ENCODE measurements around the gene OOSP3.
"Not testable (repeated sequence)": the region's sequence is repeated elsewhere in the genome, so short reads cannot be mapped to it uniquely, and the experiment has no call there.

The OOSP3 gene, protein sequence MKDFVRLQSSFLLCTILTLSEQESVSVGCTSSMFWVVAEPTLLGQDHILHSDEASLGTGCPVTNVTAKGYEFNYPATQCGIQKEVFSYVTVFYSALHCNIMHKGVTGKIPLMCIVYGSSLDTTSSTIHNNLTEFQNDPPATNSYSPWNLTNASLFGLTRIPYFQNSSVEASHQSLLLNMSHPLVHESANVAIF

DNA sequence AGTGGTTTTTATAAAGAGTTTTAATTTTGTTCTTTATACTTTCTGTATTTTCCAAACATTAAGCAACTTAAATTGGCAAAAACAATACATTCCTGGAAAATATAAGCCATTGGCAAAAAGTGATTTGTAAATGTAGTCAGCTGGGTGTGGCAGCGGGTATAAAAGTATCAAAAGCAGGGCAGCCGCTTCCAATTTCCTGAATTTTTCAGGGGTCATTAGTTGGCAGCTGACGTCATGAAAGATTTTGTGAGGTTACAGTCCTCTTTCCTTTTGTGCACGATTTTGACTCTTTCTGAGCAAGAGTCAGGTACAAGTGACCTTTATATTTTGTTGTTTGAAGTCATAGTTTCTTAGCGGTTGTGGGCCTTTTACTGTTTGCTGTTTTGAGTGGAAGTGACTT, at the start of gene OOSP3:
OOSP3 (plus strand) TSS at position 208 of the 400 bp plus-strand sequence; CDS start at position 235, 27 bp downstream.
- no peak for DNase-seq

DNA sequence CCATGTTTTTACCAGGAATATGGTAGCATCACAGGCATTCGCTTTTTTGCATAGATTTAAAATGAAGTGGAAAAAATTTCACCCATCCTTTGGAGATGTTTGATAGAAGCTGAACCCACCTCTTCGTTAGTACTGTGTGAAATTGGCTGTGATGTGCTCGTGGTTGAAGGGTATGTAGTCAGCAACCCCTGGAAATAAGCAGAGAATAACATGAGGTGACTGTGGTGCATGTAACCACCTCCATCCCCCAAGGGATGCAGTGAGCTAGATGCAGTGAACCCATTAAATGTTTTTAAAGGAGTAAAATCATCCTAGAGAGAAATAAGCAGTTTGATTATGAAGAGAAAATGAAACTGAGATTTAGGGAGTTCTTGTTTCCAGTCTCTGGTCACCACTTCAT, 49.2 kb upstream of the OOSP3 start:
- no peak for DNase-seq

DNA sequence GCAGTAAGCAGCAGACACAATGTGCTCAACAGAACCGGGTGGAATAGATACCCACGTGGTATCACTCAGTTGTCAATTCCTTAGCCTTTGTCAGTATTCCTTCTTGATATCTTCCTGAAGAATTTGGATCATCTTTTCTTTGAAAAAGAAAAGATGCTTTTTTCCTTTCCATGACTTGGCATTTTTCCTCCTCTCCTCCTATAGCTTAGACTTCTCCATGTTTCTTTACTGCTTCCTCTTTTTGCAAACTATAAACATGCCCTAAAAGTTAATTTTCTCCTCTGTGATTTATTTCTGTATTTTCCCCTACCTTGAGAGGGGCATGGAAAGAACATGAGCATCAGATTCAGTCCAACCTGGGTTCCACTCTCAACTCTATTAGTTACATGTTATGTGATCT, 45.0 kb upstream of the OOSP3 start:
- DNase-seq = no peak

DNA sequence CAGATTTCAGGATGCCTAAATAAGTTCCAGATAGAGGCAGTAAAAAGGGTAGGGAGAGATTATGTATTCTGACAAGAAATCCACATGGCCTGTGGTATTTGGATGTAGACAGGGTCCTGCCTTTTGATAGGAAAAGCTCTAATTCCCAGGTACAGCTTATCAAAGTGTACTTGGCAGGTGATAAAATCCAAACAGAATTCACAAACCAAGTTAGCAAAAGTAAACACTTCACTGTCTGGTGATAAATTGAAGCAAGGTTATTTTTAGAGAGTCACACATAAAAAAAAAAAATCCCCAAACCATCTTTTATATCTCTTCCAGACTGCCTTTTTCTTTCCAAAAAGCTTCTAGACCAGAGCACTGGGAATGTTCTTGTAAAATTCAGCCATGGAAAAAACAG, 39.0 kb upstream of the OOSP3 start:
- DNase-seq = no peak

DNA sequence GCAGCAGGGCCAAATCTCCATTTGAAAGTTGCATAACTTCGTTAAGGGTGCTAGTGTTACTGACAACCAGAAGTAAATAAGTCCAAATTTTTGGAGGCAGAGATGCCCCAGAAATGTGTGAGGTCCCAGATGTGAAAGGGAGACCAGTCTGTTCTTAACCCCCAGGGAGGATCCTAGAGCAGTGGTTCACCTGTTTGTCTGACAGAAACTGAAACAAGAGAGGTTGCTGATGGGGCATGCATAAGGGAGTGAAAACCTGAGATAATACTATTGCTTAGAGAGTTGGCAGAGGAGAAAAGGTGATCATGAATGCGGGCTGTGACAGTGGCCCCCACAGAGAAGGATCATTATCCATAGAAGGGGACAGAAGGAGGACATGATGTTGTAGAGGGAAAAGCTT, 37.1 kb upstream of the OOSP3 start:
- DNase-seq = no peak

DNA sequence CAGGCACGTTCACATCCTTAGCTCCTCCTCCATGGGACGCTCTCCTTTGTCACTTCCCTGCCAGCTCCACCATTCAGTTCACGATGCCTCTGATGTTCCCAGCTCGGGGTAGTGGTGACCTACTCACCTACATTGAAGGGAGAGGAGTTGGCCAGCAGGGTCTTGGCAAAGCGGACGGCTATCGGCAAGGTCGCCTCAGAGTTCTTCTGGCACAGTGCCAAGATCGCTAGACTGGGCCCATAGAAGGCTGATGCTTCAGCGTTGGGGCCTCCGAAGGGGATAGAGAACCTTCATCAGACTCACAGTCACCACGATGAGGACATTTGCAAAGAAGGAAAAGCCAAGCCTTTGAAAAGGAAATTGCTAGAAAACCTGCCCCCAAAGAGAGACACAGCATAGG, 36.3 kb upstream of the OOSP3 start:
- no peak for DNase-seq

DNA sequence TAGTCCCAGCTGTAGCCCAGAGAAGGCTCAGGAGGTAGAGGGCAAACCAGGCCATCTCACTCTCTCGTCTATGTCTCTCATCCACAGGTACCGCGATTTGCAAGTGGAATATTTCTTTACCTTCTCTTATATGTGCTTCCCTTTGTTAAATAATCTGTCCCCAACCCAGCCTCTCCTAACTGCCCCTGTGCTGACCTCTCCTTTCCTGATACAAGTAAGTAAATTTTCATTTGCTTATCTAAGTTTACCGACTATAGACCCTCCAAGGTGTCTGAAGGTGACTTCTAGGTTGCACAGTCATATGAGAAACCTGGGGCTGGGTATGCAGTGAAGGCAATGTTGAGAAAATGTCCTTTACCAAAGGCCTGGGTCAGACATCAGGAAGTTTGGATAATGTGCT, 33.2 kb upstream of the OOSP3 start, which contains the start of gene CBLIF:
CBLIF (minus strand) TSS at position 101 of the 400 bp plus-strand sequence; CDS start at position 55, 46 bp downstream.
- no peak for DNase-seq

DNA sequence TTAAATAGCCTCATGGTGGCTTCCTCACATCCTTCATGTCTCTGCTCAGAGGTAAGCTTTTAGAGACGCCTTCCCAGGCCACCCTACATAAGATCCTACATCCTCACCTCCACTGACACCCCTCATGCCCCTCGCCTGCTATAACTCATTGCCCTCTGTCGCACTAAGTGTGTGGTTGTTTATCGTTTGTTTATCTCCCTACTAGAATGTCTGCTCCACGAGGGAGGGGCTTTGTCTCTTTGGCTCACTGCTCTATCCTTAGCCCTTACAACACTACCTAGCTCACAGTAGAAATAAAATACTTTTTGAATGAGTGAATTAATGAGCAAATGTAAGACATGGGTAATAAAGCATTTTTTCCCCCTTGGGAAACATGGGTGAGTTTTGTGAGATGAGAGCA, 32.0 kb upstream of the OOSP3 start:
- DNase-seq = no peak

DNA sequence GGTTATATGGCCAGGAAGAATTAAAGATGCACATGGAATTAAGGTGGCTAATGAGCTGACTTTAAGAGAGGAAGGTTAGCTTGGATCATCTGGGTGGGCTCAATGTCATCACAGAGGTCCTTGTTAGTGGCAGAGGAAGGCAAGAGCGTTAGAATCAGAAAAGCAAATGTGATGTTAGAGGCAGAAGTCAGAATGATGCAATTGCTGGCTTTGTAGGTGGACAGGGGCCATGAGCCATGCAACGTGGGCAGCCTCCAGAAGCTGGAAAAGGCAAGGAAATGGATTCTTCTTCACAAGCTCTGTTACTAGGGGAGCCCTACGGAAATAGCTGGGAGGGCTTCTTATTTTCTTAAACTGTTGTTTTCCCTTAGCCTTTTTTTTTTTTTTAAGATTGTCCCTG, 31.0 kb upstream of the OOSP3 start:
- no peak for DNase-seq

DNA sequence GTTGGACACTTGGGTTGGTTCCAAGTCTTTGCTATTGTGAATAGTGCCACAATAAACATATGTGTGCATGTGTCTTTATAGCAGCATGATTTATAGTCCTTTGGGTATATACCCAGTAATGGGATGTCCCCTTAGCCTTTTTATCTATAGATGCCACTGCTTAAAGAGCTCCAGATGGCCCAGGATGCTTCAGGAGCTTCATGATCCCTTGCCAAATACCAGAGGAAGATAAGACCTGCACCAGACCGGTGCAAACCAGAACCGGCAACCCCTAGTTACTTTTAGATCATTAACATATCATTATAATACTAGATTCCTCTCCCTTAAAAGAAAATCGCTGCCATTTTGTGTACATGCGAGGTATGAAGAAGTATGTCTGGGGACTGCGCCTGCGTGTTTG, 30.1 kb upstream of the OOSP3 start:
- DNase-seq = not testable (repeated sequence)

DNA sequence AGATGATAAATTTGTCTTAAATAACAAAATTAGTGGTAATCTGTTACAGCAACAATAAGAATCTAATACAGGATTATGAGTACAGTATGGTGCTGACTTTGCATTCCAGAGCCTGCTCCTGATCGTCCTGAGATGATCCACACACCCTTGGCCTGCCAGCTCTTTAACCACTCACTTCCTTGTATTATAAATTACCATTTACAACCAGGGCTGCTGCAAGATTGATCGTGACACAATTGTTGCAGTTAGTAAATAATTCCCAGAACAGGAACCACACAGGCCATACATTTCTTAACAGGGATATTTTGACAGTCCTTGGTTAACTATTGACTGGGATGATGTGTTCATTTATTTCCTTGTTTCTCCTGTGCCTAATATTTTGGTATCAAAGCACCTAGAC, 29.5 kb upstream of the OOSP3 start:
- DNase-seq = no peak

DNA sequence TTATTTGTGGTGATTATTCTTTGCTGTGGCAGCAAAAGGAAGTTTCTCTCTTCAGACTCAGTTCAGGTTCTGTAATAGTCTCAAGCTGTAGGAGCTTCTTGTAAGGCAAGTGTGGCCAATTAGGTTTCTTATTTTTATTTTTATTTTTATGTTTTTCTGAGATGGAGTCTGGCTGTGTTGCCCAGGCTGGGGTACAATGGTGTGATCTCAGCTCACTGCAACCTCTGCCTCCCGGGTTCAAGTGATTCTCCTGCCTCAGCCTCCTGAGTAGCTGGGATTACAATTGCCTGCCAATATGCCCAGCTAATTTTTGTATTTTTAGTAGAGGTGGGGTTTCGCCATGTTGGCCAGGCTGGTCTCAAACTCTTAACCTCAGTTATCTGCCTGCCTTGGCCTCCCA, 29.0 kb upstream of the OOSP3 start:
- DNase-seq = not testable (repeated sequence)

DNA sequence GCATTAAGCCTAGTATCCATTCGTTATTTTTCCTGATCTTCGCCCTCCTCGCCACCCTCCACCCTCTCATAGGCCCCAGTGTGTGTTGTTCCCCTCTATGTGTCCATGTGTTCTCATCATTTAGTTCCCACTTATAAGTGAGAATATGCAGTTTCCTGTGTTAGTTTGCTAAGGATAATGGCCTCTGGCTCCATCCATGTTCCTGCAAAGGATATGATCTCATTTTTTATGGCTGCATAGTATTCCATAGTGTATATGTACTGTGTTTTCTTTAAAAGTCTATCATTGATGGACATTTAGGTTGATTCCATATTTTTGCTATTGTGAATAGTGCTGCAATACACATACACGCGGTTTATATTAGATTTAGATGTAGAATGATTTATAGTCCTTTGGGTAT, 27.2 kb upstream of the OOSP3 start:
- not testable (repeated sequence) for DNase-seq

DNA sequence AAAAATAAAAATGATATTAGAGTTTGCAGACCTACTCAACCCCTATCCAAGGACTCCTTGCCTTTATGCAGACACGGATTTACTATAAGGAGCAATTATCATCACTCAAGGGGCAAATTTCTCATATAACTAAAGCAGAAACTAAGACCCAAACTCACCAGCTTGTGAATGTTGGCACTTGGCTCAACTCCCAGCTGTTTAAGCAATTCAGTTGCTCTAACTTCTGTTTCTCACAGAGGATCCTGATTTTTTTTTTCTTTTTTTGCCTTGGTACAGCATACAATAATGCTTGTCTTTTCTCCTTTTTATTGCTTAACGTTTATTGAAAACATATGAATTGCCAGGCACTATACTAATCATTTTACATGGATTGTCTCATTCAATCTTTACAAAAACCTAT, 23.7 kb upstream of the OOSP3 start:
- DNase-seq = no peak

DNA sequence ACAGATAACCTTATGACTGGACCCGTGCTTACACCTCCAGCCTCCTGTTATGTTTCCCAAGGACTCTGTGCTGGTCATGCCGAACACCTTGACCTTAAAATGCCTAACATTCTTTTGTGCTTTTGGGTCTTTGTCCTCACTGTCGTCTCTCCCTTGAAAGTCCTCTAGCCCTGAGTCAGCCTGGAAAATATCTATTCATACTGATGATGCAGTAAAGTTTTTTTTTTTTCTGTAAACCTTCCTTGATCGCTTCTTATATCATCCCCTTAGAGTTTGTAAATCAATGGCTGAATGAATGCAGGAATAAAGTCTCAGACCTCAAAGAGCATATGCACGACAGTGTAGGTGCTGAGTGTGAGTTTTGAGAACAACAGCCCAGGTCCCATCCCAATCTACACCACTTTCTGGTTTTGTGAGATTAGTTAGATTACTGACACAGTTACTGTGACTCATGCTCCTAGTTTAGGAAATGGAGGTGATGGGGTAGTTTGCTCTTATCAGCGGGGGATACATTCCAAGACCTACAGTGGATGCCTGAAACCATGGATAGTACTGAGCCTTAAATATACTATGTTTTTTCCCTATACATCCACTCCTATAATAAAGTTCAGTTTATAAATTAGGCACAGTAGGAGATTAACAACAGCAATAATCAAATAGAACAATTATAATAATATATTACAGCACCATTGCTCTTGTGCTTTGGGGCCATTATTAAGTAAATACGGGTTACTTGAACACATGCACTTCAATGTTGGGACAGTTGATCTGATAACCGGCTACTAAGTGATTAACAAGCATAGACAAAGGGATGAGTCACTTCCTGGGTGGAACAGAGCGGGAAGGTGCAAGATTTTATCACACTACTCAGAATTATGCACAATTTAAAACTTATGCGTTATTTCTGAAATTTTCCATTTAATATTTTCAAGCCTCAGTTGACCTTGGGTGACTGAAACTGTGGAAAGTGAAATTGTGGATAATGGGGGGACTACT, 20.8 kb upstream of the OOSP3 start:
- peak; percentile 4 for DNase-seq

DNA sequence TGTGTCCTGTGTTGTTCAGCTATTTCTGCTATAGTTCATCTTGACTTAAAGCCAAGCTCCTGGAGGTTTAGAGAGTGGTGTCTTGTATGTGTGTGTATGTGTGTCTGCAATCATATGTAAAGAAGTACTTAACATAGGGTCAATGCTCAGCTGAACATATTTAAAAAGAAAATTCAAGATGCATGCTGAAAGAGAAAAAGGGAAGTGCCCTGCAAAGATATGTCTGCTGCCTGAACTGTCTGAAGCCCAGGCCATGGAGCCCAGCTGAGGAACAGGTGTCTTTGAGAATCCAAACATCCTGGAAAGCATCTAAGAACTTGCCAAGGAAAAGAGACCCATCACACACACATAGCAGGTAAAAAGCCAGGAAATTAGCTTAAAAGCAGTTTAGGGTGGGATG, 18.9 kb upstream of the OOSP3 start:
- no peak for DNase-seq

DNA sequence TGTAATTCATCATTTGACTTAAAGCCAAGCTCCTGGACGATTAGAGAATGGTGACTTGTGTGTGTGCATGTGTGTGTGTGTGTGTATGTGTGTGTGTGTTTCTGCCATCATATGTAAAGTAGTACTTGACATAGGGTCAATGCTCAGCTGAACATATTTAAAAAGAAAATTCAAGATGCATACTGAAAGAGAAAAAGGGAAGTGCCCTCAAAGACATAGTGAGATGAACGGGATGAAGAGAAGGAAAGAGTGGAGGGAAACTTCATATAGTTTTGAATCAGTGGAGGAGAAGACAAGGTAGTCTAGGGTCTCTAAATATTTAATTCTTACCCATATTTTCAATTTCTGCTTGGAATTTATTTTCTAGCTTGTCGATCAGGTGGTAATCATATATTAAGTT, 16.3 kb upstream of the OOSP3 start:
- DNase-seq = no peak

DNA sequence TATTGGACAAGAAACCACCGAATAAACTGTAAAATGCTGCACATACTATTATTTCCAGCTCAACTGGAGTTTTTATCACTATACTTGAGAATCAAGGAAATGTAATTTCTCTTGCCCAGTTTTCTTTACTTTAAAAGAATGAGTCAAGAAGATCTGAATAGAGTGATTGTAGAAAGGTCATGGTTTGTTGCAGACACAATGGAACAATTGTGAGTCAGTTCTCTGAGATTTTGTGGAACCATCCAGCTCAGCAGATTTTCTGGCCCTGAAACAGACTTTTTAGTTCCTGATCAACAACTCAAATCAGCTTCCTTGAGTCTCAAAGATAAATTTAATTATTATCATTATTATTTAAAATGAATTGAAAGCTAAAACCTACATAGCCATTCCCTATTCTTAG, 13.6 kb upstream of the OOSP3 start:
- no peak for DNase-seq

DNA sequence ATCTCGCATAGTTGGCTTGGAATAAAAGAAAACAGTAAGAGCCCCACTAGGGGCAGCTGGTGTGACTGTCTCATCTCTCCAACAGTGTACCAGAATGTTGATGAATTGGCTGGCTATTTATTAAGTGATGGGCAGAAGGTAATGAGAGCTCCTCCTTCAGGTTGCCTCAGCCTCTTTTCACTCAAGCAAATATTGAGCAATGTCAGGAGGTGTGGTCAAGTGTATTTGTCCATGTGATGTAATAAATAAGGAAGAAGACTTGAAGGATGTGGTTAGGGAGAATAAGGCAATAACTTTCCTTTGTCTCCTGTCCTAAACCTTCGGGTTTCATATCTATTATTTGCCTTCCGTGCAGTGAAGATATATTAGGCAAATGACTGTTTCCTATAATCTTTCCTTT, 12.2 kb upstream of the OOSP3 start, which contains the start of gene TCN1:
TCN1 (minus strand) TSS at position 91 of the 400 bp plus-strand sequence; CDS start at position 74, 17 bp downstream.
- DNase-seq = no peak

DNA sequence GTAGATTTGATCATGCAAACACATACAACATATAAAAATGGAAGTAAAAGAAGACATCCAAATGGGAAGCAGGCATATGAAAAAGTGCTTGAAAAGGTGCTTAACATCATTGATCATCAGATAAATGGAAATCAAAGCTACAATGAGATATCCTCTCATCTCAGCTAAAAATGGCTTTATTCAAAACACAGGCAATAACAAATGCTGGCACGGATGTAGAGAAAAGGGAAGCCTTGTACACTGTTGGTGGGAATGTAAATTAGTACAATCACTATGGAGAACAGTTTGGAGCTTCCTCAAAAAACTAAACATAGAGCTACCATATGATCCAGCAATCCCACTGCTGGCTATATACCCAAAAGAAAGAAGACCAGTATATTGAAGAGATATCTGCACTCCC, 11.7 kb upstream of the OOSP3 start:
- no peak for DNase-seq

DNA sequence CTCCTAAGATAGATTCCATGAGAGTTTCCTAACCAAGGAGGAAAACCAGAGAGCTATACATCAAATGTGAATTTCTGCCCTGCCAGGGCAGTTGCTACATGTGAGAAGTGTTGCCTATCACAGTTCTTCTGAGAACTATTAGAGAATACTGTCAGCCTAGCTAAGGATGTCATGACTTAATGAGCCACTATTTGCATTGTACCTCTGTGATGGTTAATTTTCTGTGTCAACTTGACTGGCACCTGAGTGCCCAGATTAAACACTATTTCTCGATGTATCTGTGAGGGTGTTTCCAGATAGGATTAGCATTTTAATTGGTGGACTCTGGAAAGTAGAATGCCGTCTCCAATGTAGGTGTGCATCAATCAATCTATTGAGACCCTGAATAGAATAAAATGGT, 10.6 kb upstream of the OOSP3 start:
- no peak for DNase-seq

DNA sequence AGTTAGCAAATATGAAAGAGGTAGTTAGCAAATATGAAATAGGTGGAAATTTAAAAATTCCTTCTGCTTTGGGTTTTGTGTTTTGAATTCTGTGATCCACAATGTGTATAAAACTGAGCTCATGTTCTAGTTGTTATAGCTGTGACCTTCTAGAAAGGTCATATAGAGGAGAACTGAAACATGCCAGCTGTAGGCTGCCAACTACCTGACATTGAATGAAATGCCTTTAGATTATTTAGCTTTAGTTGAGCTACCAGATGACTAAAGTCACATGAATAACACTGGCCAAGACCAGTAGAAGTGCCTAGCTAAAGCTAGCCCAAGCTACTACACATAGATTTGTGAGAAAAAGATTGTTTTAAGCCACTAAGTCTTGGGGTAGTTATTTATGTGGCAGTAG, 6.5 kb upstream of the OOSP3 start:
- no peak for DNase-seq

DNA sequence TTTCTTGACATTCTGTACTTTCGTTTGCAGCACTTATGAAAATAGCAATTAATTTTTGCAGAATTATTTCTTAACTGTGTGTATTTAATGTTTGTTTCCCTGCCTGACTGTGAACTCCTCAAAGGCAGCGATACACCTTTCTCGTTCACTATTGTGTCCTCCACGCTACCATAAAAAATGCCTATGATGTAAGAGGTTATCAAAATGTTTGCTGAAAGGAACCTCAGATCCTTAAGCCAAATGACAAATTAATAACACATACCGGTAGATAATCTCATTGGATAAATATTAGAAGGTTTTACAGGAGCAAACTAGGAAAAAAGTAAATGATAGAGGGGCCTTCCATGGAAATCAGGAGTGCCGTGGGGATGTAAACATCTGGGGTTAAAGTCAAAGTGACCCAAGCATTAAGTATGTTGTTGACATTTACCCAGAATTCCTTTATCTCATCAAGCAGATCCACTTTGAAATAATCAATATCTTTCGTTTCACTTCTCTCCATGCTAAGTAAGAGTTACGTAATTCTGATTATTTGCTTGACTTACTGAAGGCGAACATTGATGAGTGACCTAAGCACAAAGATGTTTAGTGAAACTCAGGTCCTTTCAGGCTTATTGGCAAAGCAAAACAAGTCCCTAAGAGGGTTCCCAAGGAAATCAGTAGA, 2.6 kb upstream of the OOSP3 start:
- DNase-seq = no peak

DNA sequence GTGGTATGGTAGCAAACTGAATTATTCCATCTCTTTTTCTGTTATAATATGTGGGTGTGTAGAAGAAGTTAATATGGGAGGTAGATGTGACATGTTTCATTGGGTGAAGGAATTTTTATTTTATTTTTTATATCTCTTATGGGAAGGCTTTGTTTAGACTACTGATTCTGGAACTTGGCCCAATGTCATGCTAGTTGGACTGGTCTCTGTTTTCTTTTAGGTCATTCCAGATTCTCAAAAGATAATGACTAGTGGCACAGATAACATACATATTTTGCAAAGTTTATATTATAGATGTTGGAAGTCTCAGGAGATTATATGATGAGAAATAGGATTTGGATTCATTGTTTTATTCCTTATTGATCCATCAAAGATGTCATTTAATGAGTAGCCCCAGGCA, 1.3 kb upstream of the OOSP3 start:
- no peak for DNase-seq
